T47D (cell line): ENCODE data around the gene FRA10AC1.

ENCODE experiments used
- DNase-seq, 2 experiments: peaks; one replicate each; pipeline versions ENCODE4 v3.0.0 to v3.0.0-alpha.2; 2011 to 2012; ENCODE audit warnings: low read depth in 1 of 2, low spot score in 1 of 2
- JUND ChIP-seq: IDR thresholded peaks from 2 replicates; pipeline ENCODE4 v1.6.1; 2012; ENCODE audit warnings: low read depth
- in situ Hi-C: cut with HindIII; loops from 2 replicates; pipeline ENCODE4 v1.10.0; 2016; ENCODE audit warnings: low sequenced_read_pairs, low pct_unique_long_range_greater_than_20kb

Gene FRA10AC1

GRCh38 chr10:93654201-93654600, 48.2 kb downstream of the FRA10AC1 start:
- in situ Hi-C loops, result no loop called here

GRCh38 chr10:93652857-93653256, 49.5 kb downstream of the FRA10AC1 start:
- TF ChIP-seq JUND, result no peak
- in situ Hi-C loops, result no loop called here
- no peak for DNase-seq

More at GRCh38 chr10:93654201-93654600, 48.2 kb downstream of the FRA10AC1 start:
- TF ChIP-seq JUND, result no peak
- DNase-seq, result peak in 1 of 2 experiments; percentile 18

- DNase-seq, result no peak
- in situ Hi-C loops, result no loop called here
- TF ChIP-seq JUND, result no peak
Measured at GRCh38 chr10:93639791-93640190, 62.6 kb downstream of the FRA10AC1 start.

GRCh38 chr10:93630625-93631557, 71.5 kb downstream of the FRA10AC1 start:
- DNase-seq, result no peak
- in situ Hi-C loops, result no loop called here
- TF ChIP-seq JUND, result no peak

- in situ Hi-C loops, result no loop called here
- no peak for TF ChIP-seq JUND
- DNase-seq, result peak in 1 of 2 experiments; percentile 14
Measured at GRCh38 chr10:93629647-93630305, 72.6 kb downstream of the FRA10AC1 start.

- DNase-seq, result no peak
- TF ChIP-seq JUND, result no peak
- in situ Hi-C loops, result no loop called here
Measured at GRCh38 chr10:93628858-93629257, 73.5 kb downstream of the FRA10AC1 start.

- DNase-seq, result no peak
- TF ChIP-seq JUND, result no peak
- in situ Hi-C loops, result no loop called here
Measured at GRCh38 chr10:93622942-93623341, 79.5 kb downstream of the FRA10AC1 start.

- in situ Hi-C loops, result no loop called here
- DNase-seq, result no peak
- no peak for TF ChIP-seq JUND
Measured at GRCh38 chr10:93620925-93621324, 81.5 kb downstream of the FRA10AC1 start.
